T-helper 2 cell treated with Interferon-gamma antibody and Interleukin-4, amounts not matched to agents 5 μg/mL and 100 μg/mL, for 36 hours (primary cell): ENCODE data around the gene OLFML2A.

ENCODE experiments used
- DNase-seq: peaks from one replicate; pipeline ENCODE4 v3.0.0; 2021; ENCODE audit warnings: low spot score
- H3K27ac Mint-ChIP-seq: one replicate; pipeline ENCODE4 v1.8.0; 2021; ENCODE audit warnings: mild to moderate bottlenecking, mixed read lengths
- H3K27me3 Mint-ChIP-seq: one replicate; pipeline ENCODE4 v1.8.0; 2021; ENCODE audit warnings: low read depth, mixed read lengths
- H3K36me3 Mint-ChIP-seq: one replicate; pipeline ENCODE4 v1.8.0; 2021; ENCODE audit warnings: low read depth, mixed read lengths
- H3K4me1 Mint-ChIP-seq: one replicate; pipeline ENCODE4 v1.8.0; 2021; ENCODE audit warnings: low read depth, mixed read lengths
- H3K4me3 Mint-ChIP-seq: one replicate; pipeline ENCODE4 v1.8.0; 2022; ENCODE audit warnings: mild to moderate bottlenecking, moderate library complexity, mixed read lengths
- H3K9me3 Mint-ChIP-seq: one replicate; pipeline ENCODE4 v1.8.0; 2021; ENCODE audit warnings: mixed read lengths

OLFML2A gene

GRCh38 chr9:124776618-124776953 lies 347 bp upstream of the OLFML2A start:
- H3K4me1 Mint-ChIP-seq, result peaks cover 27% of the 10 kb centered on the region
- H3K27ac Mint-ChIP-seq, result no peak overlapping the region
- H3K4me3 Mint-ChIP-seq, result peak overlapping the region; percentile 75
- H3K9me3 Mint-ChIP-seq, result no peaks in the 10 kb centered on the region
- no peaks in the 10 kb centered on the region for H3K36me3 Mint-ChIP-seq
- peaks cover 51% of the 10 kb centered on the region for H3K27me3 Mint-ChIP-seq
- no peak for DNase-seq

- Mint-ChIP-seq H3K4me3 (no peak overlapping the region), H3K27ac (no peak overlapping the region), H3K4me1 (peaks cover 14% of the 10 kb centered on the region), H3K27me3 (peaks cover 38% of the 10 kb centered on the region), H3K36me3 (no peaks in the 10 kb centered on the region), H3K9me3 (no peaks in the 10 kb centered on the region)
- DNase-seq, result no peak
Observed at GRCh38 chr9:124778575-124779367, 1.8 kb downstream of the OLFML2A start.

GRCh38 chr9:124779368-124780059 lies 2.6 kb downstream of the OLFML2A start:
- no peaks in the 10 kb centered on the region for H3K36me3 Mint-ChIP-seq
- H3K27me3 Mint-ChIP-seq, result peaks cover 35% of the 10 kb centered on the region
- H3K9me3 Mint-ChIP-seq, result no peaks in the 10 kb centered on the region
- no peak overlapping the region for H3K27ac Mint-ChIP-seq
- H3K4me1 Mint-ChIP-seq, result peaks cover 7% of the 10 kb centered on the region
- no peak overlapping the region for H3K4me3 Mint-ChIP-seq
- DNase-seq, result no peak

- Mint-ChIP-seq H3K9me3 (no peaks in the 10 kb centered on the region), H3K36me3 (no peaks in the 10 kb centered on the region), H3K4me1 (peaks cover 6% of the 10 kb centered on the region), H3K27ac (no peak overlapping the region), H3K27me3 (peaks cover 31% of the 10 kb centered on the region), H3K4me3 (no peak overlapping the region)
- no peak for DNase-seq
Observed at GRCh38 chr9:124780060-124780756, 3.3 kb downstream of the OLFML2A start.

- peaks cover 6% of the 10 kb centered on the region for H3K4me1 Mint-ChIP-seq
- no peaks in the 10 kb centered on the region for H3K36me3 Mint-ChIP-seq
- H3K4me3 Mint-ChIP-seq, result no peak overlapping the region
- no peak overlapping the region for H3K27ac Mint-ChIP-seq
- no peaks in the 10 kb centered on the region for H3K9me3 Mint-ChIP-seq
- DNase-seq, result no peak
- H3K27me3 Mint-ChIP-seq, result peaks cover 25% of the 10 kb centered on the region
Observed at GRCh38 chr9:124780757-124781151, 3.8 kb downstream of the OLFML2A start.

- Mint-ChIP-seq H3K27ac (no peak overlapping the region), H3K4me1 (no peaks in the 10 kb centered on the region), H3K4me3 (no peak overlapping the region), H3K27me3 (peaks cover 15% of the 10 kb centered on the region), H3K9me3 (no peaks in the 10 kb centered on the region), H3K36me3 (no peaks in the 10 kb centered on the region)
- no peak for DNase-seq
Observed at GRCh38 chr9:124781967-124782660, 5.2 kb downstream of the OLFML2A start.

GRCh38 chr9:124782661-124783574 lies 6.0 kb downstream of the OLFML2A start:
- Mint-ChIP-seq H3K36me3 (no peaks in the 10 kb centered on the region), H3K27me3 (peaks cover 11% of the 10 kb centered on the region), H3K4me3 (no peak overlapping the region), H3K27ac (no peak overlapping the region), H3K4me1 (no peaks in the 10 kb centered on the region), H3K9me3 (no peaks in the 10 kb centered on the region)
- no peak for DNase-seq

GRCh38 chr9:124783830-124784229 lies 6.9 kb downstream of the OLFML2A start:
- no peak overlapping the region for H3K27ac Mint-ChIP-seq
- peaks cover 7% of the 10 kb centered on the region for H3K27me3 Mint-ChIP-seq
- H3K9me3 Mint-ChIP-seq, result no peaks in the 10 kb centered on the region
- DNase-seq, result no peak
- H3K36me3 Mint-ChIP-seq, result no peaks in the 10 kb centered on the region
- H3K4me1 Mint-ChIP-seq, result no peaks in the 10 kb centered on the region
- no peak overlapping the region for H3K4me3 Mint-ChIP-seq

GRCh38 chr9:124784509-124784908 lies 7.6 kb downstream of the OLFML2A start:
- Mint-ChIP-seq H3K36me3 (no peaks in the 10 kb centered on the region), H3K9me3 (no peaks in the 10 kb centered on the region), H3K27me3 (peaks cover 6% of the 10 kb centered on the region), H3K4me1 (no peaks in the 10 kb centered on the region), H3K4me3 (no peak overlapping the region), H3K27ac (no peak overlapping the region)
- no peak for DNase-seq

- no peaks in the 10 kb centered on the region for H3K9me3 Mint-ChIP-seq
- no peaks in the 10 kb centered on the region for H3K36me3 Mint-ChIP-seq
- no peak overlapping the region for H3K27ac Mint-ChIP-seq
- no peak overlapping the region for H3K4me3 Mint-ChIP-seq
- peaks cover 6% of the 10 kb centered on the region for H3K27me3 Mint-ChIP-seq
- DNase-seq, result no peak
- H3K4me1 Mint-ChIP-seq, result no peaks in the 10 kb centered on the region
Observed at GRCh38 chr9:124786881-124787573, 10.1 kb downstream of the OLFML2A start.

GRCh38 chr9:124788542-124789217 lies 11.7 kb downstream of the OLFML2A start:
- H3K27ac Mint-ChIP-seq, result no peak overlapping the region
- H3K4me1 Mint-ChIP-seq, result no peaks in the 10 kb centered on the region
- H3K27me3 Mint-ChIP-seq, result peaks cover 6% of the 10 kb centered on the region
- H3K9me3 Mint-ChIP-seq, result no peaks in the 10 kb centered on the region
- no peak for DNase-seq
- no peaks in the 10 kb centered on the region for H3K36me3 Mint-ChIP-seq
- H3K4me3 Mint-ChIP-seq, result no peak overlapping the region

- Mint-ChIP-seq H3K4me3 (no peak overlapping the region), H3K4me1 (no peaks in the 10 kb centered on the region), H3K27me3 (peaks cover 6% of the 10 kb centered on the region), H3K27ac (no peak overlapping the region), H3K36me3 (no peaks in the 10 kb centered on the region), H3K9me3 (no peaks in the 10 kb centered on the region)
- no peak for DNase-seq
Observed at GRCh38 chr9:124789531-124789930, 12.6 kb downstream of the OLFML2A start.
